ENCODE measurements around the gene FURIN. TPM values are rescaled to one million over a fixed set of nuclear protein-coding genes. Genes with fewer than 3 reads are reported as not detected.

Gene FURIN
- total and polyA plus RNA-seq, 2 of the 8 experiments (the other 6 are each of a cell fraction or from before 2014, with no cell fraction given), result 15.8 to 32.1 TPM

- TF ChIP-seq, protein P1, sequence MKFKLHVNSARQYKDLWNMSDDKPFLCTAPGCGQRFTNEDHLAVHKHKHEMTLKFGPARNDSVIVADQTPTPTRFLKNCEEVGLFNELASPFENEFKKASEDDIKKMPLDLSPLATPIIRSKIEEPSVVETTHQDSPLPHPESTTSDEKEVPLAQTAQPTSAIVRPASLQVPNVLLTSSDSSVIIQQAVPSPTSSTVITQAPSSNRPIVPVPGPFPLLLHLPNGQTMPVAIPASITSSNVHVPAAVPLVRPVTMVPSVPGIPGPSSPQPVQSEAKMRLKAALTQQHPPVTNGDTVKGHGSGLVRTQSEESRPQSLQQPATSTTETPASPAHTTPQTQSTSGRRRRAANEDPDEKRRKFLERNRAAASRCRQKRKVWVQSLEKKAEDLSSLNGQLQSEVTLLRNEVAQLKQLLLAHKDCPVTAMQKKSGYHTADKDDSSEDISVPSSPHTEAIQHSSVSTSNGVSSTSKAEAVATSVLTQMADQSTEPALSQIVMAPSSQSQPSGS (IDR thresholded peaks at IDR 0.05; ENCODE audit: low read length), result no peak
- no peak for TF ChIP-seq EGR1 (IDR thresholded peaks at IDR 0.05; ENCODE audit: borderline replicate concordance, low read depth, low read length)
- no peak for TF ChIP-seq CTBP2 (IDR thresholded peaks at IDR 0.05; ENCODE audit: borderline replicate concordance, insufficient read depth, insufficient read length, low read length)
- no peak for TF ChIP-seq EZH2 (IDR thresholded peaks at IDR 0.05; ENCODE audit: low read depth, low read length, severe bottlenecking)
Measured at GRCh38 chr15:90881978-90882721, 13.8 kb downstream of the FURIN start (continued).

Data from H1 (cell line).